ENCODE measurements around the gene RPL37A.

The RPL37A gene

GRCh38 chr2:216486708-216487107 is 11.9 kb upstream of the RPL37A start:
- DNase-seq (ENCODE audit: low read depth in 4 of 4, low spot score in 1 of 4): no peak

GRCh38 chr2:216490061-216490460 is 8.6 kb upstream of the RPL37A start:
- no peak for DNase-seq (ENCODE audit: low read depth in 4 of 4, low spot score in 1 of 4)

- DNase-seq (ENCODE audit: low read depth in 4 of 4, low spot score in 1 of 4): no peak
Measured at GRCh38 chr2:216491793-216492596, 6.6 kb upstream of the RPL37A start.

- no peak for DNase-seq (ENCODE audit: low read depth in 4 of 4, low spot score in 1 of 4)
Measured at GRCh38 chr2:216492597-216493333, 5.9 kb upstream of the RPL37A start.

GRCh38 chr2:216493334-216493685 is 5.3 kb upstream of the RPL37A start:
- no peak for DNase-seq (ENCODE audit: low read depth in 4 of 4, low spot score in 1 of 4)

- no peak for DNase-seq (ENCODE audit: low read depth in 4 of 4, low spot score in 1 of 4)
Measured at GRCh38 chr2:216495656-216496055, 3.0 kb upstream of the RPL37A start.

GRCh38 chr2:216497382-216498069 is 1.1 kb upstream of the RPL37A start:
- no peak for DNase-seq (ENCODE audit: low read depth in 4 of 4, low spot score in 1 of 4)

GRCh38 chr2:216498070-216498378 is 620 bp upstream of the RPL37A start:
- DNase-seq (ENCODE audit: low read depth in 4 of 4, low spot score in 1 of 4): no peak

GRCh38 chr2:216499641-216500218 is 1.1 kb downstream of the RPL37A start:
- no peak for DNase-seq (ENCODE audit: low read depth in 4 of 4, low spot score in 1 of 4)

- DNase-seq (ENCODE audit: low read depth in 4 of 4, low spot score in 1 of 4): no peak
Measured at GRCh38 chr2:216500572-216500971, 1.9 kb downstream of the RPL37A start.

GRCh38 chr2:216501854-216502253 is 3.2 kb downstream of the RPL37A start:
- DNase-seq (ENCODE audit: low read depth in 4 of 4, low spot score in 1 of 4): no peak

- DNase-seq (ENCODE audit: low read depth in 4 of 4, low spot score in 1 of 4): no peak
Measured at GRCh38 chr2:216502381-216503158, 3.9 kb downstream of the RPL37A start.

GRCh38 chr2:216503159-216503629 is 4.5 kb downstream of the RPL37A start:
- no peak for DNase-seq (ENCODE audit: low read depth in 4 of 4, low spot score in 1 of 4)

- DNase-seq (ENCODE audit: low read depth in 4 of 4, low spot score in 1 of 4): no peak
Measured at GRCh38 chr2:216503697-216504375, 5.2 kb downstream of the RPL37A start.

- no peak for DNase-seq (ENCODE audit: low read depth in 4 of 4, low spot score in 1 of 4)
Measured at GRCh38 chr2:216504376-216504762, 5.7 kb downstream of the RPL37A start.

- DNase-seq (ENCODE audit: low read depth in 4 of 4, low spot score in 1 of 4): no peak
Measured at GRCh38 chr2:216505133-216506106, 6.8 kb downstream of the RPL37A start.

- DNase-seq (ENCODE audit: low read depth in 4 of 4, low spot score in 1 of 4): no peak
Measured at GRCh38 chr2:216507220-216508160, 8.8 kb downstream of the RPL37A start.

- no peak for DNase-seq (ENCODE audit: low read depth in 4 of 4, low spot score in 1 of 4)
Measured at GRCh38 chr2:216508229-216508628, 9.6 kb downstream of the RPL37A start.

Data from stimulated activated CD4-positive, alpha-beta T cell treated with anti-CD3 and anti-CD28 coated beads, Interleukin-1b, Interleukin-23, amount 100 ng/mL, for 24 hours (primary cell).